Activated T-helper 2 cell treated with anti-CD3 and anti-CD28 coated beads, Interferon-gamma antibody, Interleukin-2, Interleukin-4, amounts not matched to agents 10 μg/mL and 5 μg/mL and 100 μg/mL, durations not matched to agents 14 hours and 24 hours and 36 hours (primary cell): ENCODE data around the gene GGA2. TPM values are rescaled to one million over a fixed set of nuclear protein-coding genes. Genes with fewer than 3 reads are reported as not detected.
A peak's percentile ranks its signal among the peaks of the same experiment; 100 is the strongest.
"Not testable (repeated sequence)": the region's sequence is repeated elsewhere in the genome, so short reads cannot be mapped to it uniquely, and the experiment has no call there.

Experiments
- DNase-seq: peaks from one replicate; pipeline ENCODE4 v3.0.0; 2021; ENCODE audit warnings: low spot score
- H3K27ac Mint-ChIP-seq: one replicate; pipeline ENCODE4 v1.8.0; 2021; ENCODE audit warnings: mixed read lengths
- H3K27me3 Mint-ChIP-seq: one replicate; pipeline ENCODE4 v1.8.0; 2021; ENCODE audit warnings: low read depth, mixed read lengths
- H3K36me3 Mint-ChIP-seq: one replicate; pipeline ENCODE4 v1.8.0; 2021; ENCODE audit warnings: low read depth, mixed read lengths
- H3K4me1 Mint-ChIP-seq: one replicate; pipeline ENCODE4 v1.8.0; 2021; ENCODE audit warnings: low read depth, mixed read lengths
- H3K4me3 Mint-ChIP-seq: one replicate; pipeline ENCODE4 v1.8.0; 2021; ENCODE audit warnings: low read depth, mild to moderate bottlenecking, moderate library complexity, mixed read lengths
- H3K9me3 Mint-ChIP-seq: one replicate; pipeline ENCODE4 v1.8.0; 2021; ENCODE audit warnings: mixed read lengths
- intact Hi-C: fragments of 100-400 bp; cut with micrococcal nuclease; formaldehyde crosslinking; loops from one replicate; pipeline ENCODE4 v1.15.1; 2023
- total RNA-seq: library from RNA; stranded (reverse); gene quantifications from 2 replicates; pipeline ENCODE4 v1.2.3, GENCODE V29; 2022

The GGA2 gene
- 108 and 110 TPM in 2 replicates for total RNA-seq

GRCh38 chr16:23510164-23510914 is at the start of gene GGA2:
Gene GGA2 (minus strand): TSS chr16:23510494. CDS start chr16:23510411, 83 bp downstream.
- H3K27me3 Mint-ChIP-seq, result no peaks in the 10 kb centered on the region
- peak within 1 kb of the TSS; percentile 91 for H3K4me3 Mint-ChIP-seq
- no peaks in the 10 kb centered on the region for H3K9me3 Mint-ChIP-seq
- H3K36me3 Mint-ChIP-seq, result peaks cover 33% of the 10 kb centered on the region
- peak; percentile 73 for DNase-seq
- peaks cover 54% of the 10 kb centered on the region for H3K4me1 Mint-ChIP-seq
- intact Hi-C loops, result loop anchor here (5.0 kb wide), 1 partner anchor 162 kb away; no protein-coding TSS in a partner anchor
- H3K27ac Mint-ChIP-seq, result peak within 1 kb of the TSS; percentile 90

- Mint-ChIP-seq H3K27me3 (no peaks in the 10 kb centered on the region), H3K36me3 (peaks cover 39% of the 10 kb centered on the region), H3K4me1 (peaks cover 19% of the 10 kb centered on the region), H3K27ac (peak overlapping the region; percentile 92), H3K9me3 (no peaks in the 10 kb centered on the region), H3K4me3 (peak overlapping the region; percentile 97)
- no peak for DNase-seq
- intact Hi-C loops, result loop anchor here (1.0 to 5.0 kb wide), 6 partner anchors 38 to 112 kb away; partner anchors contain the start of genes COG7, DCTN5, NDUFAB1 and PALB2
Observed at GRCh38 chr16:23557779-23558702, 47.7 kb upstream of the GGA2 start.

GRCh38 chr16:23556881-23557778 is 46.8 kb upstream of the GGA2 start, which contains the start of the genes EARS2 and UBFD1:
Gene EARS2 (minus strand): TSS chr16:23557350. CDS start chr16:23557343, 7 bp downstream.
Gene UBFD1 (plus strand): TSS chr16:23557727. CDS start chr16:23557743, 16 bp downstream.
- peaks cover 19% of the 10 kb centered on the region for H3K4me1 Mint-ChIP-seq
- no peaks in the 10 kb centered on the region for H3K9me3 Mint-ChIP-seq
- H3K4me3 Mint-ChIP-seq, result peak within 1 kb of the TSS; percentile 97
- intact Hi-C loops, result loop anchor here (1.0 to 5.0 kb wide), 6 partner anchors 39 to 113 kb away; partner anchors contain the start of genes COG7, DCTN5, NDUFAB1 and PALB2
- H3K27me3 Mint-ChIP-seq, result no peaks in the 10 kb centered on the region
- peak within 1 kb of the TSS; percentile 92 for H3K27ac Mint-ChIP-seq
- peaks cover 31% of the 10 kb centered on the region for H3K36me3 Mint-ChIP-seq
- peak; percentile 96 for DNase-seq

GRCh38 chr16:23554536-23554935 is 44.2 kb upstream of the GGA2 start:
- Mint-ChIP-seq H3K27ac (no peak overlapping the region), H3K36me3 (peaks cover 26% of the 10 kb centered on the region)
- intact Hi-C loops, result no loop called here

GRCh38 chr16:23552161-23552560 is 41.9 kb upstream of the GGA2 start:
- H3K27me3 Mint-ChIP-seq, result no peaks in the 10 kb centered on the region
- peaks cover 2% of the 10 kb centered on the region for H3K4me1 Mint-ChIP-seq
- H3K27ac Mint-ChIP-seq, result no peak overlapping the region
- peaks cover 33% of the 10 kb centered on the region for H3K36me3 Mint-ChIP-seq
- intact Hi-C loops, result no loop called here
- DNase-seq, result no peak
- H3K9me3 Mint-ChIP-seq, result no peaks in the 10 kb centered on the region
- no peak overlapping the region for H3K4me3 Mint-ChIP-seq

More at GRCh38 chr16:23554536-23554935, 44.2 kb upstream of the GGA2 start:
- no peak for DNase-seq
- H3K4me3 Mint-ChIP-seq, result no peak overlapping the region
- peaks cover 11% of the 10 kb centered on the region for H3K4me1 Mint-ChIP-seq
- no peaks in the 10 kb centered on the region for H3K9me3 Mint-ChIP-seq
- no peaks in the 10 kb centered on the region for H3K27me3 Mint-ChIP-seq

- H3K27me3 Mint-ChIP-seq, result no peaks in the 10 kb centered on the region
- DNase-seq, result no peak
- H3K4me1 Mint-ChIP-seq, result no peaks in the 10 kb centered on the region
- peaks cover 34% of the 10 kb centered on the region for H3K36me3 Mint-ChIP-seq
- H3K4me3 Mint-ChIP-seq, result no peak overlapping the region
- no peak overlapping the region for H3K27ac Mint-ChIP-seq
- intact Hi-C loops, result no loop called here
- H3K9me3 Mint-ChIP-seq, result no peaks in the 10 kb centered on the region
Observed at GRCh38 chr16:23549938-23550337, 39.6 kb upstream of the GGA2 start.

- DNase-seq, result no peak
- H3K9me3 Mint-ChIP-seq, result no peaks in the 10 kb centered on the region
- H3K36me3 Mint-ChIP-seq, result peaks cover 42% of the 10 kb centered on the region
- no peak overlapping the region for H3K27ac Mint-ChIP-seq
- intact Hi-C loops, result no loop called here
- no peak overlapping the region for H3K4me3 Mint-ChIP-seq
- no peaks in the 10 kb centered on the region for H3K27me3 Mint-ChIP-seq
- no peaks in the 10 kb centered on the region for H3K4me1 Mint-ChIP-seq
Observed at GRCh38 chr16:23544436-23544835, 34.1 kb upstream of the GGA2 start.

- H3K4me3 Mint-ChIP-seq, DNase-seq, H3K9me3 Mint-ChIP-seq, intact Hi-C loops, H3K4me1 Mint-ChIP-seq, H3K27ac Mint-ChIP-seq, H3K27me3 Mint-ChIP-seq: not testable (repeated sequence)
- H3K36me3 Mint-ChIP-seq, result peaks cover 37% of the 10 kb centered on the region
Observed at GRCh38 chr16:23540817-23541178, 30.5 kb upstream of the GGA2 start.

DNA sequence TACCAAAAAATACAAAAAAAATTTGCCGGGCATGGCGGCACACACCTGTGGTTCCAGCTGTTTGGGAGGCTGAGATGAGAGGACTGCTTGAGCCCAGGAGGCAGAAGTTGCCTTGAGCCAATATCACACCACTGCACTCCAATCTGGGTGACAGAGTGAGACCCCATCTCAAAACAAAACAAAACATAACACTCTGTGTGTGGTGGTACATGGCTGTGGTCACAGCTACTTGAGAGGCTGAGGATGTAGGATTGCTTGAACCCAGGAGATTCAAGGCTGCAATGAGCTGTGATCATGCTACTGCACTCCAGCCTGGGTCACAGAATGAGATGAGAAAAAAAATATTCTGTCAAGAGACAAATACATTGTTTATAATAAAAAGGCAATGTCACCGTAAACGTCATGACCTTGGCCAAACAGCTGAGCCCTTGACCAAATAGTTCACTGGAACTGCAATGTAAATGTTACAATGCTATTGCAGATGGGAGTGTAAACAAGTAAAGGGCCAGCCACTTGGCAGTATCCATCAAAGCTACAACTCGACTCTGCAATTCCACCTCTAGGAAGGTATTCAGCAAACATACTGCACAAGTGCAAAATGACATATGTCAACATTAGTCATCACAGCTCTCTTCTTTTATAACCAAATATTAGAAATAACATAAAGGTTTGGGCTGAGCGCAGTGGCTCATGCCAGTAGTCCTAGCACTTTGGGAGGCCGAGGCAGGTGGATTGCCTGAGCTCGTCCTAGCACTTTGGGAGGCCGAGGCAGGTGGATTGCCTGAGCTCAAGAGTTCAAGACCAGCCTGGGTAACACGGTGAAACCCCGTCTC is 29.9 kb upstream of the GGA2 start:
- intact Hi-C loops, result no loop called here
- Mint-ChIP-seq H3K36me3 (peaks cover 37% of the 10 kb centered on the region), H3K9me3 (no peaks in the 10 kb centered on the region), H3K4me1 (no peaks in the 10 kb centered on the region), H3K4me3 (no peak overlapping the region), H3K27me3 (no peaks in the 10 kb centered on the region), H3K27ac (no peak overlapping the region)
- no peak for DNase-seq

DNA sequence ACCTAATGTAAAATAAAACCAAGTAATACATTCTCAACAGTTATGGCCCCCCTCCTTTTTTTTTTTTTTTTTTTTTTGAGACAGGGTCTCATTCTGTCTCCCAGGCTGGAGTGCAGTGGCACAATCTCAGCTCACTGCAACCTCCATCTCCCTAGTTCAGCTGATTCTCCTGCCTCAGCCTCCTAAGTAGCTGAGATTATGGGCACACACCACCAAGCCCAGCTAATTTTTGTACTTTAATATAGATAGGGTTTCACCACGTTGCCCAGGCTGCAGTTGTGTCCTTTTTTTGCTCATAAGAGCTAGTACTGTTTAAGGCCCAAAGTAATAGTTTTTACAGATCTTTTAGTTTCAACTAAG is 28.6 kb upstream of the GGA2 start:
- DNase-seq, result no peak
- no peaks in the 10 kb centered on the region for H3K9me3 Mint-ChIP-seq
- H3K27ac Mint-ChIP-seq, result no peak overlapping the region
- intact Hi-C loops, result no loop called here
- H3K27me3 Mint-ChIP-seq, result no peaks in the 10 kb centered on the region
- H3K4me3 Mint-ChIP-seq, result no peak overlapping the region
- H3K36me3 Mint-ChIP-seq, result peaks cover 41% of the 10 kb centered on the region
- H3K4me1 Mint-ChIP-seq, result no peaks in the 10 kb centered on the region

DNA sequence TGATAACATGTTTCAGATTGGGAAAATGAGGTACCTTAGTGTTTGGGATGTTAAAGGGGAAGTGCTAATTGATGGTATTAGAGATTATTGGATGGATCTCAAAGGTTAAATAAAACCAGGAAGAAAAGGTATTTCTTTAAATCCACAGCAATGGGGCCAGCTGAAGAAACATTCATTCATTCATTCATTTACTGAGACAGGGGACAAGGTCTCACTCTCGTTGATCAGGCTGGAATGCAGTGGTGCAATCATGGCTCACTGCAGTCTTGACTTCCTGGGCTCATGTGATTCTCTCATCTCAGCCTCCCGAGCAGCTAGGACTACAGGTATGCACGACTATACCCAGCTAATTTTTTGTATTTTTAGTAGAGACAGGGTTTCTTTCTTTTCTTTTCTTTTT is 27.1 kb upstream of the GGA2 start:
- no peaks in the 10 kb centered on the region for H3K9me3 Mint-ChIP-seq
- no peaks in the 10 kb centered on the region for H3K4me1 Mint-ChIP-seq
- no peak overlapping the region for H3K27ac Mint-ChIP-seq
- H3K4me3 Mint-ChIP-seq, result no peak overlapping the region
- peaks cover 44% of the 10 kb centered on the region for H3K36me3 Mint-ChIP-seq
- H3K27me3 Mint-ChIP-seq, result no peaks in the 10 kb centered on the region
- DNase-seq, result no peak
- intact Hi-C loops, result no loop called here
